ENCODE results near the gene TBX2.

TBX2 gene

GRCh38 chr17:61403801-61404662 lies 4.4 kb downstream of the TBX2 start:
- DNase-seq, result peak; percentile 33

- no peak for DNase-seq
Observed at GRCh38 chr17:61404663-61404912, 4.9 kb downstream of the TBX2 start.

- DNase-seq, result peak; percentile 34
Observed at GRCh38 chr17:61404913-61405685, 5.5 kb downstream of the TBX2 start.

GRCh38 chr17:61405686-61406536 lies 6.3 kb downstream of the TBX2 start:
- no peak for DNase-seq

- DNase-seq, result no peak
Observed at GRCh38 chr17:61406537-61406845, 6.8 kb downstream of the TBX2 start.

- peak; percentile 24 for DNase-seq
Observed at GRCh38 chr17:61406971-61407911, 7.6 kb downstream of the TBX2 start.

- peak; percentile 27 for DNase-seq
Observed at GRCh38 chr17:61408151-61409041, 8.8 kb downstream of the TBX2 start.

- DNase-seq, result peak; percentile 90
Observed at GRCh38 chr17:61409301-61410112, 9.9 kb downstream of the TBX2 start.

GRCh38 chr17:61410141-61411010 lies 10.7 kb downstream of the TBX2 start:
- DNase-seq, result peak; percentile 90

- no peak for DNase-seq
Observed at GRCh38 chr17:61411011-61411260, 11.3 kb downstream of the TBX2 start.

- DNase-seq, result peak; percentile 81
Observed at GRCh38 chr17:61411261-61412142, 11.9 kb downstream of the TBX2 start.

GRCh38 chr17:61412143-61412859 lies 12.7 kb downstream of the TBX2 start:
- peak; percentile 93 for DNase-seq

- DNase-seq, result peak; percentile 37
Observed at GRCh38 chr17:61412860-61413660, 13.4 kb downstream of the TBX2 start.

GRCh38 chr17:61413661-61414126 lies 14.1 kb downstream of the TBX2 start:
- DNase-seq, result no peak

GRCh38 chr17:61414141-61414935 lies 14.7 kb downstream of the TBX2 start:
- DNase-seq, result peak; percentile 52

- no peak for DNase-seq
Observed at GRCh38 chr17:61414936-61415251, 15.3 kb downstream of the TBX2 start.

Data from femur (tissue), 1 donor.